IMR-90 (cell line): ENCODE results near the gene SBF2.

Source experiments
- BHLHE40 ChIP-seq: fragments of 150-350 bp; IDR thresholded peaks from 2 replicates; pipeline ENCODE4 v1.6.1; 2016; ENCODE audit warnings: mild to moderate bottlenecking, low read depth, low read length
- CEBPB ChIP-seq: IDR thresholded peaks from 2 replicates; pipeline ENCODE4 v1.6.1; 2012; ENCODE audit warnings: low read depth, low read length, improper control_type of control experiment
- CHD1 ChIP-seq: IDR thresholded peaks from 2 replicates; pipeline ENCODE4 v1.6.1; 2012; ENCODE audit warnings: low read depth, low read length, improper control_type of control experiment
- CTCF ChIP-seq: conservative IDR thresholded peaks from 2 replicates; pipeline ENCODE4 v1.5.1; 2012; ENCODE audit warnings: mild to moderate bottlenecking, low read depth, low read length, improper control_type of control experiment
- ELK1 ChIP-seq: fragments of 150-350 bp; IDR thresholded peaks from 2 replicates; pipeline ENCODE4 v1.6.1; 2016; ENCODE audit warnings: low read depth, mild to moderate bottlenecking, low read length, moderate library complexity, borderline replicate concordance
- MAFK ChIP-seq: IDR thresholded peaks from 2 replicates; pipeline ENCODE4 v1.6.1; 2012; ENCODE audit warnings: low read depth, low read length, improper control_type of control experiment
- MAZ ChIP-seq: IDR thresholded peaks from 2 replicates; pipeline ENCODE4 v1.6.1; 2012; ENCODE audit warnings: low read depth, mild to moderate bottlenecking, low read length, improper control_type of control experiment, moderate library complexity, borderline replicate concordance
- MXI1 ChIP-seq: IDR thresholded peaks from 2 replicates; pipeline ENCODE4 v1.6.1; 2012; ENCODE audit warnings: low read depth, mild to moderate bottlenecking, low read length, moderate library complexity, borderline replicate concordance
- POLR2A ChIP-seq: IDR thresholded peaks from 2 replicates; pipeline ENCODE4 v1.6.1; 2012; ENCODE audit warnings: mild to moderate bottlenecking, low read depth, low read length
- RAD21 ChIP-seq: IDR thresholded peaks from 2 replicates; pipeline ENCODE4 v1.6.1; 2012; ENCODE audit warnings: low read length, improper control_type of control experiment
- RFX5 ChIP-seq: IDR thresholded peaks from 2 replicates; pipeline ENCODE4 v1.8.0; 2012; ENCODE audit warnings: low read depth, mild to moderate bottlenecking, low read length, moderate library complexity
- SMC3 ChIP-seq: fragments of 150-350 bp; IDR thresholded peaks from 2 replicates; pipeline ENCODE4 v1.6.1; 2016; ENCODE audit warnings: low read depth, mild to moderate bottlenecking, antibody characterized with exemption, low read length, moderate library complexity
- USF2 ChIP-seq: fragments of 150-350 bp; IDR thresholded peaks from 2 replicates; pipeline ENCODE4 v1.6.1; 2017; ENCODE audit warnings: mild to moderate bottlenecking, antibody characterized with exemption, low read length, low read depth

- no peak for TF ChIP-seq CTCF
- TF ChIP-seq USF2 = no peak
- no peak for TF ChIP-seq POLR2A
- TF ChIP-seq RFX5 = no peak
- TF ChIP-seq ELK1 = no peak
- TF ChIP-seq RAD21 = no peak; the same call in 1 of the 2 replicates
- 0 out of 2 replicates have a peak, but pooled peaks have one; percentile 11 for TF ChIP-seq MAFK
- TF ChIP-seq BHLHE40 = peak; percentile 87
- no peak for TF ChIP-seq CHD1
- TF ChIP-seq MXI1 = 0 out of 2 replicates have a peak, but pooled peaks have one; percentile 35
- peak; percentile 98 for TF ChIP-seq MAZ
- no peak for TF ChIP-seq SMC3
- peak; percentile 54; the same call in 1 of the 2 replicates for TF ChIP-seq CEBPB
Measured at GRCh38 chr11:10303558-10304363, 9.7 kb upstream of the SBF2 start.
